GM12801 (cell line): ENCODE measurements around the gene KCNG2.

Source experiments
- CTCF ChIP-seq: IDR thresholded peaks from one replicate; pipeline ENCODE4 v1.5.1; 2011; ENCODE audit warnings: control low read depth; ENCODE audit not compliant: insufficient read length; ENCODE audit errors: extremely low read depth

The KCNG2 gene

GRCh38 chr18:79801217-79801616 lies 3.5 kb downstream of the KCNG2 start:
- TF ChIP-seq CTCF: no peak

- no peak for TF ChIP-seq CTCF
Observed at GRCh38 chr18:79801641-79802040, 3.9 kb downstream of the KCNG2 start.

- no peak for TF ChIP-seq CTCF
Observed at GRCh38 chr18:79802298-79802697, 4.6 kb downstream of the KCNG2 start.

GRCh38 chr18:79803611-79804051 lies 5.9 kb downstream of the KCNG2 start:
- no peak for TF ChIP-seq CTCF

- no peak for TF ChIP-seq CTCF
Observed at GRCh38 chr18:79804130-79804787, 6.5 kb downstream of the KCNG2 start.

GRCh38 chr18:79805211-79805887 lies 7.6 kb downstream of the KCNG2 start:
- no peak for TF ChIP-seq CTCF

GRCh38 chr18:79805926-79806487 lies 8.3 kb downstream of the KCNG2 start:
- TF ChIP-seq CTCF: no peak
